DOHH2 (cell line): ENCODE measurements around the gene CFAP73.

Source experiments
- EZH2phosphoT487 ChIP-seq: fragments of 200-600 bp; sonication (generic); IDR thresholded peaks from 2 replicates; pipeline ENCODE4 v1.6.1; 2017; ENCODE audit warnings: borderline replicate concordance, mild to moderate bottlenecking, antibody characterized with exemption, low read length, moderate library complexity, mixed read lengths
- TF ChIP-seq, protein P1 (sequence below): fragments of 200-600 bp; sonication (generic); IDR thresholded peaks from one replicate; pipeline ENCODE4 v1.5.1; 2014; ENCODE audit warnings: antibody characterized with exemption, mild to moderate bottlenecking, low read depth, low read length; ENCODE audit not compliant: poor library complexity, severe bottlenecking

- TF ChIP-seq, protein P1, sequence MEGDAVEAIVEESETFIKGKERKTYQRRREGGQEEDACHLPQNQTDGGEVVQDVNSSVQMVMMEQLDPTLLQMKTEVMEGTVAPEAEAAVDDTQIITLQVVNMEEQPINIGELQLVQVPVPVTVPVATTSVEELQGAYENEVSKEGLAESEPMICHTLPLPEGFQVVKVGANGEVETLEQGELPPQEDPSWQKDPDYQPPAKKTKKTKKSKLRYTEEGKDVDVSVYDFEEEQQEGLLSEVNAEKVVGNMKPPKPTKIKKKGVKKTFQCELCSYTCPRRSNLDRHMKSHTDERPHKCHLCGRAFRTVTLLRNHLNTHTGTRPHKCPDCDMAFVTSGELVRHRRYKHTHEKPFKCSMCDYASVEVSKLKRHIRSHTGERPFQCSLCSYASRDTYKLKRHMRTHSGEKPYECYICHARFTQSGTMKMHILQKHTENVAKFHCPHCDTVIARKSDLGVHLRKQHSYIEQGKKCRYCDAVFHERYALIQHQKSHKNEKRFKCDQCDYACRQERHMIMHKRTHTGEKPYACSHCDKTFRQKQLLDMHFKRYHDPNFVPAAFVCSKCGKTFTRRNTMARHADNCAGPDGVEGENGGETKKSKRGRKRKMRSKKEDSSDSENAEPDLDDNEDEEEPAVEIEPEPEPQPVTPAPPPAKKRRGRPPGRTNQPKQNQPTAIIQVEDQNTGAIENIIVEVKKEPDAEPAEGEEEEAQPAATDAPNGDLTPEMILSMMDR: no peak
- TF ChIP-seq EZH2phosphoT487: no peak
These were observed 10.4 kb downstream of the CFAP73 start for GRCh38 chr12:113159937-113160336.
